H1 (cell line): ENCODE data around the gene ULK2.

Experiments used
- CTCF ChIP-seq, 3 experiments: IDR thresholded peaks; 1 replicate in 2 of 3; 2 replicates in 1 of 3; pipeline versions ENCODE4 v1.5.1 to v1.6.1; 2011; ENCODE audit warnings: low read length in 3 of 3, mild to moderate bottlenecking in 3 of 3, inconsistent platforms in 2 of 3, low read depth in 1 of 3, moderate library complexity in 1 of 3; ENCODE audit not compliant: insufficient read depth in 1 of 3; ENCODE audit errors: control extremely low read depth in 1 of 3
- EP300 ChIP-seq, 2 experiments: IDR thresholded peaks; 1 replicate in 1 of 2; 2 replicates in 1 of 2; pipeline ENCODE4 v1.6.1; 2011 to 2012; ENCODE audit warnings: low read depth in 2 of 2, low read length in 2 of 2, mild to moderate bottlenecking in 2 of 2, borderline replicate concordance in 1 of 2, inconsistent platforms in 1 of 2, moderate library complexity in 1 of 2
- NRF1 ChIP-seq: IDR thresholded peaks from 2 replicates; pipeline ENCODE4 v1.6.1; 2011; ENCODE audit warnings: mild to moderate bottlenecking, low read depth, low read length, improper control_type of control experiment
- POLR2AphosphoS5 ChIP-seq: IDR thresholded peaks from 2 replicates; pipeline ENCODE4 v1.6.1; 2011; ENCODE audit warnings: low read depth, low read length
- RAD21 ChIP-seq, 2 experiments: IDR thresholded peaks in 1 of 2; conservative IDR thresholded peaks in 1 of 2; 2 replicates each; pipeline ENCODE4 v1.6.1; 2011; ENCODE audit warnings: low read depth in 2 of 2, low read length in 2 of 2, improper control_type of control experiment in 1 of 2, inconsistent platforms in 1 of 2, mild to moderate bottlenecking in 1 of 2, moderate library complexity in 1 of 2
- SRF ChIP-seq: IDR thresholded peaks from 2 replicates; pipeline ENCODE4 v1.6.1; 2011; ENCODE audit warnings: mild to moderate bottlenecking, low read depth, low read length, moderate library complexity
- TEAD4 ChIP-seq: IDR thresholded peaks from 2 replicates; pipeline ENCODE4 v1.6.1; 2012; ENCODE audit warnings: low read depth, low read length, inconsistent platforms, mixed read lengths

GRCh38 chr17:19739241-19740201 lies 128.2 kb downstream of the ULK2 start:
- TF ChIP-seq RAD21 (IDR thresholded peaks at IDR 0.05 in 1 of 2, conservative IDR thresholded peaks at IDR 0.05 in 1 of 2; ENCODE audit: low read depth in 2 of 2, low read length in 2 of 2) (no peak), EP300 (IDR thresholded peaks at IDR 0.05; ENCODE audit: borderline replicate concordance in 1 of 2, low read depth in 2 of 2, low read length in 2 of 2) (no peak), CTCF (IDR thresholded peaks at IDR 0.05; ENCODE audit: control extremely low read depth in 1 of 3, insufficient read depth in 1 of 3, low read depth in 1 of 3, low read length in 3 of 3) (no peak), SRF (no peak), POLR2AphosphoS5 (no peak), NRF1 (no peak), TEAD4 (no peak)
